Hepatocyte (in vitro differentiated cells): Measurements from ENCODE around the gene SUCNR1.

Source experiments
- EZH2 ChIP-seq: fragments of 200-600 bp; sonication (generic); IDR thresholded peaks from 2 replicates; pipeline ENCODE4 v1.6.1; 2016; ENCODE audit warnings: antibody characterized with exemption, mild to moderate bottlenecking, borderline replicate concordance
- TF ChIP-seq, protein P1 (sequence below): fragments of 200-600 bp; sonication (generic); IDR thresholded peaks from 2 replicates; pipeline ENCODE4 v1.5.1; 2016; ENCODE audit warnings: antibody characterized with exemption, mild to moderate bottlenecking; ENCODE audit not compliant: poor library complexity

DNA sequence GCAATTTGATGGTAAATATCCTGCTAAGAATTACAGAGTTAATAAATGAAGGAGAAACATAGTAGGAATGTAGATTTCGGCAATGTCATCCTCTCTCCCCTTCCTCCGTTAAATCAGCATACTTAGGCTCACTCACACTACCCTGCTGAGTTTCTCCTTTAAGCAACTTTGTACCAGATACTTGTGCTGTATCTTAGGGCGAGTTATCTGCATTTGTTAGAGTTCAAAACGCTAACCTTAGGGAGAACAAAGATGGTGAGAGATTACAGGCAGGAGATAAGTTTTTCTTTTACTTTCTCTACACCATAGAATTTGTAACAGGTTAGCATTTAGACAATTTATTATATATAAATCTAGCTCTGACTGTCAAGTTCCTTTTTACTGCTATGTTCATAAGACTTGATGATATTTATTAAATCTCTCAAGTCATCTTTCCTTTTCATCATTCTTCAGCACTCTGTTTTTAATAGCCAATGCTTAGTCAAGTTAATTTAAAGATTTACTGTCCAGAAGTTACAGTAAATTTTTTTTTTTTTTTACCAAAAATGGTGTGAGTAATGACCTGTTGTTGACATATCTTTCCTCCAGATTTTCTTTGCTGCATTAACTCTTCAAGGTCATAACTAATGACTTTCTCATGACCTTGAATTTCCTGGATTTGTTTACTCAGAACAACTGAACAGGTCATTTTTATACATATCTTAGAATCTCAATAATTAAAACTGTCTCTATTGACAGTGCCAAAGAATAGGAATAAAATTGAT is 22.2 kb downstream of the SUCNR1 start:
- TF ChIP-seq, protein P1, sequence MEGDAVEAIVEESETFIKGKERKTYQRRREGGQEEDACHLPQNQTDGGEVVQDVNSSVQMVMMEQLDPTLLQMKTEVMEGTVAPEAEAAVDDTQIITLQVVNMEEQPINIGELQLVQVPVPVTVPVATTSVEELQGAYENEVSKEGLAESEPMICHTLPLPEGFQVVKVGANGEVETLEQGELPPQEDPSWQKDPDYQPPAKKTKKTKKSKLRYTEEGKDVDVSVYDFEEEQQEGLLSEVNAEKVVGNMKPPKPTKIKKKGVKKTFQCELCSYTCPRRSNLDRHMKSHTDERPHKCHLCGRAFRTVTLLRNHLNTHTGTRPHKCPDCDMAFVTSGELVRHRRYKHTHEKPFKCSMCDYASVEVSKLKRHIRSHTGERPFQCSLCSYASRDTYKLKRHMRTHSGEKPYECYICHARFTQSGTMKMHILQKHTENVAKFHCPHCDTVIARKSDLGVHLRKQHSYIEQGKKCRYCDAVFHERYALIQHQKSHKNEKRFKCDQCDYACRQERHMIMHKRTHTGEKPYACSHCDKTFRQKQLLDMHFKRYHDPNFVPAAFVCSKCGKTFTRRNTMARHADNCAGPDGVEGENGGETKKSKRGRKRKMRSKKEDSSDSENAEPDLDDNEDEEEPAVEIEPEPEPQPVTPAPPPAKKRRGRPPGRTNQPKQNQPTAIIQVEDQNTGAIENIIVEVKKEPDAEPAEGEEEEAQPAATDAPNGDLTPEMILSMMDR: no peak
- no peak for TF ChIP-seq EZH2
